ENCODE results near the gene APLF.

GRCh38 chr2:68607837-68608236 lies 140.5 kb downstream of the APLF start:
- TF ChIP-seq ZNF274 (IDR thresholded peaks at IDR 0.05; ENCODE audit: low read depth, low read length): no peak
- TF ChIP-seq YY1 (IDR thresholded peaks at IDR 0.05; ENCODE audit: insufficient read depth, insufficient read length): no peak
- no peak for TF ChIP-seq SUZ12 (IDR thresholded peaks at IDR 0.05; ENCODE audit: extremely low read depth, insufficient read depth, insufficient read length)
